Left ventricle myocardium inferior (tissue), 1 donor: ENCODE results near the gene CTNNA2. TPM values are rescaled to one million over a fixed set of nuclear protein-coding genes. Genes with fewer than 3 reads are reported as not detected.
A peak's percentile ranks its signal among the peaks of the same experiment; 100 is the strongest.

Experiments
- DNase-seq: peaks from one replicate; pipeline ENCODE4 v3.0.0-alpha.2; 2020
- H3K27ac ChIP-seq: fragments of 200-600 bp; replicated peaks from 2 replicates; pipeline ENCODE4 v1.8.0; 2021
- H3K27me3 ChIP-seq: fragments of 200-600 bp; 2 replicates; pipeline ENCODE4 v1.8.0; 2021; ENCODE audit warnings: low read depth
- H3K36me3 ChIP-seq: fragments of 200-600 bp; 2 replicates; pipeline ENCODE4 v1.8.0; 2021
- H3K4me1 ChIP-seq: fragments of 200-600 bp; 2 replicates; pipeline ENCODE4 v1.8.0; 2021
- H3K4me3 ChIP-seq: fragments of 200-600 bp; 2 replicates; pipeline ENCODE4 v1.8.0; 2021; ENCODE audit warnings: mild to moderate bottlenecking, moderate library complexity
- H3K9me3 ChIP-seq: fragments of 200-600 bp; replicated peaks from 2 replicates; pipeline ENCODE4 v1.8.0; 2021
- intact Hi-C: fragments of 100-400 bp; cut with micrococcal nuclease; formaldehyde crosslinking; loops from one replicate; pipeline ENCODE4 v1.11.0; 2022
- total RNA-seq: library from RNA; stranded (reverse); fragmentation: NEBNext Ultra II Directional; extraction: Animal tissue kit (Norgen Biotek cat#: 25700); gene quantifications from one replicate; pipeline ENCODE4 v1.2.1, GENCODE V29; 2021
- TF ChIP-seq, protein P1 (sequence below): fragments of 200-600 bp; IDR thresholded peaks from 2 replicates; pipeline ENCODE4 v1.8.0; 2021; ENCODE audit warnings: antibody characterized with exemption, mild to moderate bottlenecking, borderline replicate concordance
- donor health status: DM: no; HTN: yes; CAD: no; lungs with severe emphysema.

The CTNNA2 gene
- total RNA-seq, 1 donor from 2014 or later: not detected

GRCh38 chr2:80303006-80303908 is 790.4 kb downstream of the CTNNA2 start:
- no peak for DNase-seq
- intact Hi-C loops: no loop called here
- Histone ChIP-seq H3K4me3 (peak overlapping the region; percentile 64), H3K9me3 (no peaks in the 10 kb centered on the region), H3K4me1 (peaks cover 27% of the 10 kb centered on the region), H3K36me3 (no peaks in the 10 kb centered on the region), H3K27me3 (peaks cover 87% of the 10 kb centered on the region), H3K27ac (no peak overlapping the region)
- TF ChIP-seq, protein P1, sequence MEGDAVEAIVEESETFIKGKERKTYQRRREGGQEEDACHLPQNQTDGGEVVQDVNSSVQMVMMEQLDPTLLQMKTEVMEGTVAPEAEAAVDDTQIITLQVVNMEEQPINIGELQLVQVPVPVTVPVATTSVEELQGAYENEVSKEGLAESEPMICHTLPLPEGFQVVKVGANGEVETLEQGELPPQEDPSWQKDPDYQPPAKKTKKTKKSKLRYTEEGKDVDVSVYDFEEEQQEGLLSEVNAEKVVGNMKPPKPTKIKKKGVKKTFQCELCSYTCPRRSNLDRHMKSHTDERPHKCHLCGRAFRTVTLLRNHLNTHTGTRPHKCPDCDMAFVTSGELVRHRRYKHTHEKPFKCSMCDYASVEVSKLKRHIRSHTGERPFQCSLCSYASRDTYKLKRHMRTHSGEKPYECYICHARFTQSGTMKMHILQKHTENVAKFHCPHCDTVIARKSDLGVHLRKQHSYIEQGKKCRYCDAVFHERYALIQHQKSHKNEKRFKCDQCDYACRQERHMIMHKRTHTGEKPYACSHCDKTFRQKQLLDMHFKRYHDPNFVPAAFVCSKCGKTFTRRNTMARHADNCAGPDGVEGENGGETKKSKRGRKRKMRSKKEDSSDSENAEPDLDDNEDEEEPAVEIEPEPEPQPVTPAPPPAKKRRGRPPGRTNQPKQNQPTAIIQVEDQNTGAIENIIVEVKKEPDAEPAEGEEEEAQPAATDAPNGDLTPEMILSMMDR: no peak

GRCh38 chr2:80303909-80304837 is 791.3 kb downstream of the CTNNA2 start, which contains the start of gene LRRTM1:
Gene LRRTM1, minus strand, starts transcription at chr2:80304752. Its CDS starts 933 bp downstream, at chr2:80303819.
- no peak for DNase-seq
- Histone ChIP-seq H3K4me3 (peak within 1 kb of the TSS; percentile 64), H3K4me1 (peaks cover 27% of the 10 kb centered on the region), H3K27ac (no peak within 1 kb of the TSS), H3K27me3 (peaks cover 79% of the 10 kb centered on the region), H3K9me3 (no peaks in the 10 kb centered on the region), H3K36me3 (no peaks in the 10 kb centered on the region)
- intact Hi-C loops: no loop called here
- TF ChIP-seq, protein P1: no peak

DNA sequence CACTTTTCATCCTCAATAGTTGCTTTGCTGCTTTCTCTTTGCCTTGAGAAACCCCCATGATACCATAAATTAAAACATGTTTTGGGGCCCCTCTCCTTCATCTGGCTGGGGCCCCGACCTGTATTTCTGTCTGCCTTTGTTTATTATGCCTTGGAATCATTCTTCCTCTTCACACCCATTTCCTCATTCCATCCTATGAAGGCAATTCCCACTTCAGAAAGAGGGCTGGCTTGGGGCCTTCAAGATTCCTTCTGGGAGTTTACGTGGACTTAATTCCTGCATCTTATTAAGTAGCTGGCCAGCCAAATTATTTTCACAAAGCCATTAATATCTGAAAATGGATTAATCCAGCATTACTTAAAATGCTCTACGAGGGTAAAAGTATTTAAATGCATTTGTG is 798.5 kb downstream of the CTNNA2 start:
- H3K4me1 ChIP-seq: no peaks in the 10 kb centered on the region
- peaks cover 19% of the 10 kb centered on the region for H3K27me3 ChIP-seq
- TF ChIP-seq, protein P1: no peak
- H3K27ac ChIP-seq: no peak overlapping the region
- no peak for DNase-seq
- H3K4me3 ChIP-seq: no peak overlapping the region
- intact Hi-C loops: no loop called here
- H3K9me3 ChIP-seq: no peaks in the 10 kb centered on the region
- no peaks in the 10 kb centered on the region for H3K36me3 ChIP-seq

DNA sequence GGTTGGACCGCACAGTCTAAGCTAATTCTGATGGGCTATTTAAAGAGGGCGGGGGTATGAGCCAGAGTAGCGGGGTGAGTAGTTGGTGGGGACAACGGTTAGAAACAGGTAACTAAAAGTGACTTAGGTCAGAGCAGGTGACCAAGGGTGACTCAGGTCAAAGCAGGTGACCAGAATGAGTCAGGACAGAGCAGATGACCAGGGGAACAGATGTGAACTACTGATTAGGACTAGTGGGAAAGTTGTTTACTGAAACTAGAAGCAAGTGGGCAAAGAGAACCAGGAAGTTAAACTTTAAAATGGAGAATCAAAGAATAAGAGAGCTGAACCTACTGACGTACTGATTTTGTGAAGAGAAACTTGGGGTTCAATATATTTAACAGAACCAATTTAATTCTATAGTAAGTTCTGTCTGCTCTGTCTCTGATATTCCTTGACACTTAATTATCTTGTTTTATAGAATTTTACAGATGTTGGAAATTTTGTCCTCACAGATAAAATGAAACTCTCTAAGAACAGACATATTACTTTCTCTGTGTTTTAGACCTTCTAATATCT is 799.5 kb downstream of the CTNNA2 start:
- TF ChIP-seq, protein P1: no peak
- Histone ChIP-seq H3K27ac (no peak overlapping the region), H3K4me1 (no peaks in the 10 kb centered on the region), H3K9me3 (no peaks in the 10 kb centered on the region), H3K36me3 (no peaks in the 10 kb centered on the region), H3K27me3 (peaks cover 10% of the 10 kb centered on the region), H3K4me3 (no peak overlapping the region)
- DNase-seq: no peak
- intact Hi-C loops: no loop called here

DNA sequence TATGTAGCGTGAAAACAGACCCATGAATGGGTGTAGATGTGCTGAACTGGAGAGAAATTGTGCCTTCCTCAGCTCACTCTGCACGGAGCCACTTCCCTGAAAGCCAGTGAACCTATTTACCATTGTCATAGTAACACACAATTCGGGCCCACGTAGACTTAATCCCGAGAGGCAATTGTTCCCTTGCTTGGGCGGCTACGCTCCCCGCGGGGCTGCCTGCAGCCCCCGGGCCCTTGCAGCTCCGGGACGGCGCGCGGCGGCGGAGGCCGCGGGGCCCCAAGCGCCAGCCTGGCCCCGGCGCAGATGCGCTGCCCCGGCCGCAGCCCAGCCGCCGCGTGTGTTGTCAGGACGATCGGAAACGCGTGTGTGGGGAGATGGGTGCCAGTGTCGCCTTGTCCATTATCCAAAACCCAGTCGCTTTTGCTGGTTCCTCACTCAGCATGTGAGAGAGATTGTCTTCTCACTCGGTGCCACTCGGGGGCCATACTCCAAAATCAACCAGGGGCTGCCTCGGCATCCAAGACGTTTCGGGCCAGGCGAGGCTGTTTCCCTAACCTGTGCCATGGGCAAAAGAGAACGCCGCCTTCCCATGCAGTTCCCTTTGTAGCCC is 809.6 kb downstream of the CTNNA2 start:
- H3K27me3 ChIP-seq: peaks cover 42% of the 10 kb centered on the region
- TF ChIP-seq, protein P1: no peak
- no peak overlapping the region for H3K4me3 ChIP-seq
- DNase-seq: no peak
- H3K36me3 ChIP-seq: no peaks in the 10 kb centered on the region
- no peaks in the 10 kb centered on the region for H3K9me3 ChIP-seq
- peaks cover 21% of the 10 kb centered on the region for H3K4me1 ChIP-seq
- intact Hi-C loops: no loop called here
- no peak overlapping the region for H3K27ac ChIP-seq
